Activated naive CD8-positive, alpha-beta T cell treated with anti-CD3 and anti-CD28 coated beads for 36 hours (primary cell): ENCODE results near the gene RAB3A. TPM values are rescaled to one million over a fixed set of nuclear protein-coding genes. Genes with fewer than 3 reads are reported as not detected.
"Not testable (repeated sequence)": the region's sequence is repeated elsewhere in the genome, so short reads cannot be mapped to it uniquely, and the experiment has no call there.

Experiments used
- DNase-seq: peaks from one replicate; pipeline ENCODE4 v3.0.0; 2021
- H3K27ac Mint-ChIP-seq: one replicate; pipeline ENCODE4 v1.8.0; 2022; ENCODE audit warnings: mild to moderate bottlenecking, moderate library complexity, mixed read lengths
- H3K27me3 Mint-ChIP-seq: one replicate; pipeline ENCODE4 v1.8.0; 2022; ENCODE audit warnings: mild to moderate bottlenecking, mixed read lengths
- H3K36me3 Mint-ChIP-seq: one replicate; pipeline ENCODE4 v1.8.0; 2021; ENCODE audit warnings: mild to moderate bottlenecking, mixed read lengths
- H3K4me1 Mint-ChIP-seq: one replicate; pipeline ENCODE4 v1.8.0; 2021; ENCODE audit warnings: mixed read lengths
- H3K4me3 Mint-ChIP-seq: one replicate; pipeline ENCODE4 v1.8.0; 2022; ENCODE audit warnings: mild to moderate bottlenecking, moderate library complexity, mixed read lengths
- H3K9me3 Mint-ChIP-seq: one replicate; pipeline ENCODE4 v1.8.0; 2022; ENCODE audit warnings: mixed read lengths
- total RNA-seq, 2 experiments: library from RNA; stranded (reverse); gene quantifications; one replicate each; pipeline ENCODE4 v1.2.3, GENCODE V29; 2021

Gene RAB3A
- total RNA-seq, 2 experiments from 2014 or later = 3.2 to 3.9 TPM

- H3K27ac Mint-ChIP-seq = peak overlapping the region; percentile 68
- no peaks in the 10 kb centered on the region for H3K27me3 Mint-ChIP-seq
- peaks cover 19% of the 10 kb centered on the region for H3K36me3 Mint-ChIP-seq
- H3K4me3 Mint-ChIP-seq = peak overlapping the region; percentile 42
- H3K9me3 Mint-ChIP-seq = no peaks in the 10 kb centered on the region
- peaks cover 15% of the 10 kb centered on the region for H3K4me1 Mint-ChIP-seq
- no peak for DNase-seq
Observed at GRCh38 chr19:18172331-18173053, 31.4 kb downstream of the RAB3A start.

DNA sequence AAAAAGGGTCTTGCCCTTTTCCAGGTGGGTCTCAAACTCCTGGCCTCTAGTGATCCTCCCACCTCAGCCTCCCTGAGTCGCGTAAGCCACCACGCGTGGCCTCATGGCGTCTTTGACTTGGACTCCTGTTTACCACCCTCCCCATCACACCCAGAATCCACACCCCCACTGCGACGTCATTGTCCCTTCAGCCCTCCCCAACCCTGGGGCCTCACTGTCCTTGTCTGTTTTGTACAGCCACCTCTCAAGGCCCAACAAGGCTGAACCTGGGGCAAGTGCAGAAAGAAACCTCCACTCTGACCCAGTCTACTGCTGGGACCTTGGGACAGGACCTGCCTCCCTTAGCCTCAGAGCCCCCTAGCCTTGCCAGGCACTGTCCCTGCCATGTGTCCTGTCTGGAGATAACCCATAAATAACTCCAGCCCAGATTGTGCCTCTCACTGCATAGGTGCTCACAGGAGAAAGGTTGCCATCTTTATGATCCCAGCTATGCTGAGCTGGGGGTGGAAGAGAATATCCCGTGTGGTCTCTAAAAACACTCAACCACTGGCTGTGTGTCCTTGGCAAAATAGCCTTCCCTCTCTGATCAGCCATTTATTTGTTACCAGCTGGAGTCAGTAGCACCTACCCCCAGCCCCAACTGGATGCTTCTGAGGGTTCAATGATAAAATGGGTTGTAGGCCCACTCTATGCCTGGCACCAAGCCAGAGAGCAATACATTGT is 32.1 kb downstream of the RAB3A start:
- H3K27ac Mint-ChIP-seq = peak overlapping the region; percentile 61
- no peaks in the 10 kb centered on the region for H3K9me3 Mint-ChIP-seq
- H3K36me3 Mint-ChIP-seq = peaks cover 17% of the 10 kb centered on the region
- H3K4me3 Mint-ChIP-seq = no peak overlapping the region
- H3K4me1 Mint-ChIP-seq = peaks cover 15% of the 10 kb centered on the region
- H3K27me3 Mint-ChIP-seq = no peaks in the 10 kb centered on the region
- DNase-seq = no peak

DNA sequence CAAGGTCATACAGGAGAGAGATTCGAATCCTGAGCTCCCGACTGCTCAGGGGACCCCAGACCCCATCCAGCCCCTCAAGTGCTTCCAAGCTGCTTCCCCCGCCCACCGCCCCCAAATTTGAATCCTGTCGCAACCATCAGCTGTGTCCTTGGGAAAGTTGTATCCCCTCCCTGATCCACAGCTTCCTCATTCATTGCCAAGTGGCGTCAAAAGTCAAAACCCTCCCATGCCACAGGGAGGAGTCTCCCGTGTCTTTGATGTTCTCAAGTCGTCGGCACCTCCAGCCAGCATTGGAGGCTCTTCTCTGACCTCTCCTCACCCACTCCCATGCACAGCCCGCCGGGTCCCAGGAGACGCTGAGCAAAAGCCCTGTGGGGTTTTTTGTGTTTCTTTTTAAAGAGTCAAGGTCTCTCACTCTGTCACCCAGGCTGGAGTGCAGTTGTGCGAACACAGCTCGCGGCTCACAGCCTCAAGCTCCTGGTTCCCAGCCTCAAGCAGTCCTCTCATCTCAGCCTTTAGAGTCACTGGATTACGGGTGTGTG is 33.1 kb downstream of the RAB3A start:
- H3K9me3 Mint-ChIP-seq = no peaks in the 10 kb centered on the region
- no peaks in the 10 kb centered on the region for H3K27me3 Mint-ChIP-seq
- DNase-seq = no peak
- no peak overlapping the region for H3K4me3 Mint-ChIP-seq
- peaks cover 15% of the 10 kb centered on the region for H3K4me1 Mint-ChIP-seq
- peak overlapping the region; percentile 46 for H3K27ac Mint-ChIP-seq
- H3K36me3 Mint-ChIP-seq = peaks cover 20% of the 10 kb centered on the region

GRCh38 chr19:18168673-18169381 is 35.0 kb downstream of the RAB3A start:
- DNase-seq = no peak
- Mint-ChIP-seq H3K4me3 (no peak overlapping the region), H3K27me3 (no peaks in the 10 kb centered on the region), H3K36me3 (peaks cover 24% of the 10 kb centered on the region), H3K27ac (no peak overlapping the region), H3K9me3 (no peaks in the 10 kb centered on the region), H3K4me1 (peaks cover 9% of the 10 kb centered on the region)

DNA sequence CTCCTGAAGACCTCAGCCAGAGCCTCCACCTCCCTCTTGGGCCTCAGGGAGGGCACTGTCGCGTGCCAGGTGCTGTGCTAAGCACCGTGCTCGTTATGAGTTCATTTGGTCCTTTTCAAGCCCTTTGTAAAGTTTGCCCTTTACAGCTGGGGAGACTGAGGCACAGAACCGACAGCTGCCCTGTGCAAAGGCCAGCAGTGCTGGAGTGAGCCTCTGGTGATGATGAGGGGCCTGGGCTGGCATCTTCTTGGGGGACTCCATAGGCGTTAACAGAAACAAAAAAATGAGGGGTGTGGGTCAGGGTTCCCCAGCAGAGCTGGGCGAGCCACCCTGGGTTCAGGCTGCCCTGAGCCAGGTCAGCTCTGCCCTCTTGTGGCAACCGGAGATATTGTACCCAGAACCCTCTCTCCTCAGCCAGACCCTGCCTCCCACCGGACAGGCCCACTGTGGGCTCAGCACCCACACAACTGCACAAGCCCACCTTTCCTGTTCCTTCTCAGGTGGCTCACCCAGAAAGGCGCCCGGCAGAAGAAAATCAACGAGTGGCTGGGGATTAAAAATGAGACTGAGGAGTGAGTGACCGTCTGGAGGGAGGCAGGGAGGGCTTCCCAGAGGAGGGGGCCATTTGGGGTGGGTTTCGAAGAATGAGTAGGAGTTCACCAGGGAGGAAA is 35.7 kb downstream of the RAB3A start:
- peak; percentile 71 for DNase-seq
- no peaks in the 10 kb centered on the region for H3K9me3 Mint-ChIP-seq
- H3K27ac Mint-ChIP-seq = no peak overlapping the region
- H3K4me3 Mint-ChIP-seq = no peak overlapping the region
- peaks cover 28% of the 10 kb centered on the region for H3K36me3 Mint-ChIP-seq
- peaks cover 6% of the 10 kb centered on the region for H3K4me1 Mint-ChIP-seq
- H3K27me3 Mint-ChIP-seq = no peaks in the 10 kb centered on the region

- Mint-ChIP-seq H3K27me3 (no peaks in the 10 kb centered on the region), H3K27ac (no peak overlapping the region), H3K4me3 (no peak overlapping the region), H3K9me3 (no peaks in the 10 kb centered on the region), H3K36me3 (peaks cover 28% of the 10 kb centered on the region), H3K4me1 (no peaks in the 10 kb centered on the region)
- no peak for DNase-seq
Observed at GRCh38 chr19:18167011-18167410, 36.8 kb downstream of the RAB3A start.

DNA sequence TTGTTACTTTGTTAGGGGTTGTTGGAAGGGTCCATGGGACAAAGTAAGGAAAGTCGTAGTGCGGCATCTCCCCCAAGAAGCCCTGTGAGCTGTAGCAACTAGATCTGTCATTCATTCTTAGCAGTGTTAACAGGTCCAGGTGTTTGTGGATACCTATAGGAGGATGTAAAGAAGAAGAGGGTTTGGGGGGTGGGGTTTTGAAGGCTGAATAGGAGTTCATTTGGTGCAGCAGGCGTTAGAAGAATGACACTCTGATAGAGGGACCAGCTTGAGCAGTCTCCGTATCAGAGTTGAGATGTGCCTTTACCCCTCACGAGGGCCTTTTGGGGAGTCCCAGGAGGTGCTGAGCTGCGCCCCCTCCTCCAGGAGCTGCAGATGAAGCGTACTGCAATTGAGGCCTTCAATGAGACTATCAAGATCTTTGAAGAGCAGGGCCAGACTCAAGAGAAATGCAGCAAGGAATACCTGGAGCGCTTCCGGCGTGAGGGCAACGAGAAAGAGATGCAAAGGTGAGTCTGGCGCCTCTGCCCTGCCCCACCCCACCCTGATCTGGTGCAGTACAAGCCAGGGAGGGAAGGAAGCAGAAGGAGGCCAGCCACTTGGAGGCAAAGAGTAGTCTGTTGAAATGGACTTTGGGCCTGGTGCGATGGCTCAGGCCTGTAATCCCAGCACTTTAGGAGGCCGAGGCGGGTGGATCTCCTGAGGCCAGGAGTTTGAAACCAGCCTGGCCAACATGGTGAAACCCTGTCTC is 37.9 kb downstream of the RAB3A start:
- Mint-ChIP-seq H3K4me3 (no peak overlapping the region), H3K27me3 (no peaks in the 10 kb centered on the region), H3K4me1 (peaks cover 3% of the 10 kb centered on the region), H3K27ac (no peak overlapping the region), H3K36me3 (peaks cover 22% of the 10 kb centered on the region), H3K9me3 (no peaks in the 10 kb centered on the region)
- no peak for DNase-seq

- peaks cover 24% of the 10 kb centered on the region for H3K36me3 Mint-ChIP-seq
Observed at GRCh38 chr19:18164072-18164471, 39.8 kb downstream of the RAB3A start.

GRCh38 chr19:18161636-18162002 is 42.2 kb downstream of the RAB3A start:
- H3K9me3 Mint-ChIP-seq = no peaks in the 10 kb centered on the region
- no peaks in the 10 kb centered on the region for H3K27me3 Mint-ChIP-seq
- peaks cover 10% of the 10 kb centered on the region for H3K4me1 Mint-ChIP-seq
- H3K4me3 Mint-ChIP-seq = peak overlapping the region; percentile 40
- DNase-seq = no peak
- H3K36me3 Mint-ChIP-seq = peaks cover 19% of the 10 kb centered on the region
- peak overlapping the region; percentile 16 for H3K27ac Mint-ChIP-seq

More at GRCh38 chr19:18164072-18164471, 39.8 kb downstream of the RAB3A start:
- Mint-ChIP-seq H3K27ac (no peak overlapping the region), H3K9me3 (no peaks in the 10 kb centered on the region), H3K27me3 (no peaks in the 10 kb centered on the region), H3K4me3 (no peak overlapping the region), H3K4me1 (peaks cover 10% of the 10 kb centered on the region)
- no peak for DNase-seq

GRCh38 chr19:18160971-18161635 is 42.7 kb downstream of the RAB3A start:
- Mint-ChIP-seq H3K4me1 (peaks cover 10% of the 10 kb centered on the region), H3K27me3 (no peaks in the 10 kb centered on the region), H3K9me3 (no peaks in the 10 kb centered on the region), H3K36me3 (peaks cover 16% of the 10 kb centered on the region), H3K4me3 (peak overlapping the region; percentile 78), H3K27ac (peak overlapping the region; percentile 77)
- peak; percentile 88 for DNase-seq

DNA sequence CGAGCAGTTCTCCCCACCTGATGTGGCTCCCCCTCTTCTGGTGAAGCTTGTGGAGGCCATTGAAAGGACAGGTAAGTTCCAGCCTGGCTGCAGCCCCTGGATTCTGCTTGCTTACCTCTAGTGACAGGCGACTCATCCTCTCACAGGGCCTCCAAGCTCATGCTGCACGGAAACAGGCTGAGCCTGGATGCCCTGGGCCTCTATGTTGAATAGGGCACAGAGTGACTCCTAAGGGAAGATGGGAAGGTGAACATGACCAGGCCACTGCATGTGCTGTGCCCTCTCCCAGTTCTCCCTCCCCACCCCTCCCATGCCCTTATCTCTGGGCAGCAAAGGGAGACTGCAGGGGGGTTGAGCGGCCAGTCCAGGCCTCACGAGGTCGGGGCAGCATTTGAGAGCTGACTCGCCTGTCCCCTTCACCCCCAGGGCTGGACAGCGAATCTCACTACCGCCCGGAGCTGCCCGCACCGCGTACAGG is 43.3 kb downstream of the RAB3A start:
- H3K4me3 Mint-ChIP-seq = peak overlapping the region; percentile 78
- peaks cover 10% of the 10 kb centered on the region for H3K4me1 Mint-ChIP-seq
- peak overlapping the region; percentile 77 for H3K27ac Mint-ChIP-seq
- DNase-seq = no peak
- no peaks in the 10 kb centered on the region for H3K9me3 Mint-ChIP-seq
- peaks cover 11% of the 10 kb centered on the region for H3K36me3 Mint-ChIP-seq
- no peaks in the 10 kb centered on the region for H3K27me3 Mint-ChIP-seq

DNA sequence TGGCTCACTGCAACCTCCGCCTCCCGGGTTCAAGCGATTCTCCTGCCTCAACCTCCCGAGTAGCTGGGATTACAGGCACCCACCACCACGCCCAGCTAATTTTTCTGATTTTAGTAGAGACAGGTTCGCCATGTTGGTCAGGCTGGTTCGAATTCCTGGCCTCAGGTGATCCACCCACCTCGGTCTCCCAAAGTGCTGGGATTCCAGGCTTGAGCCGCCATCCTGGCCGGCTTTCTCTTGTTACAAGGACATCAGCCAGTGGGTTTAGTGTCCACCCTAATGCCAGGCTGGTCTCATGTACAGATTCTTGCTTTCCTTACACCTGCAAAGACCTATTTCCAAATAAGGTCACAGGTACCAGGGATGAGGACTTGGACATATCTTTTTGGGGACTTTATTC is 44.0 kb downstream of the RAB3A start:
- H3K27ac Mint-ChIP-seq = no peak overlapping the region
- no peak for DNase-seq
- peaks cover 12% of the 10 kb centered on the region for H3K36me3 Mint-ChIP-seq
- H3K9me3 Mint-ChIP-seq = no peaks in the 10 kb centered on the region
- no peaks in the 10 kb centered on the region for H3K27me3 Mint-ChIP-seq
- no peak overlapping the region for H3K4me3 Mint-ChIP-seq
- peaks cover 10% of the 10 kb centered on the region for H3K4me1 Mint-ChIP-seq

GRCh38 chr19:18159059-18159616 is 44.7 kb downstream of the RAB3A start:
- not testable (repeated sequence) for H3K4me3 Mint-ChIP-seq, H3K9me3 Mint-ChIP-seq, H3K27me3 Mint-ChIP-seq, H3K27ac Mint-ChIP-seq, DNase-seq
- H3K4me1 Mint-ChIP-seq = peaks cover 15% of the 10 kb centered on the region
- H3K36me3 Mint-ChIP-seq = peaks cover 12% of the 10 kb centered on the region
